ENCODE data around the gene RPL7L1.
"Not testable (repeated sequence)": the region's sequence is repeated elsewhere in the genome, so short reads cannot be mapped to it uniquely, and the experiment has no call there.

The RPL7L1 gene

DNA sequence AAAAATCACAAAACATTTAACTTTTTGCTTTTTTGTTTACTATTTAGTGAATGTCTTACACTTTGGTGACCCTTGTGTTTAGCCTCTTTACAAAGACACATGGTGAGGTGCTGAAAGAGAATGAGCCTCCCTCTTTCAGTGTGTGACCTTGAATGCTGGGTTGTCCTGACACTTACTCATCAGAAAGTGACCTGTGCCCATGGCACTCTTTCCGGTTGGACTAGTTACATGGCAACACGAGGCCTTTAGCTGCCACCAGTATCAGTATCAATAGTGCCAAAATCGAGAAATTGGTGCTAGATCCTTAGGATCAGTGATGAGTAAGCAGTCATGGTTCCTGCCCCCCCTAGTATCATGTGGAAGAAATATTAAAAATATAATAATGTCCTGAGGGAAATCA is 1.7 kb upstream of the RPL7L1 start:
- Mint-ChIP-seq H3K27me3 (ENCODE audit: low read depth) (no peaks in the 10 kb centered on the region), H3K36me3 (ENCODE audit: low read depth) (peaks cover 2% of the 10 kb centered on the region), H3K27ac (peak overlapping the region; percentile 61), H3K9me3 (no peaks in the 10 kb centered on the region), H3K4me1 (ENCODE audit: low read depth) (peaks cover 1% of the 10 kb centered on the region), H3K4me3 (peak overlapping the region; percentile 34)
- DNase-seq (ENCODE audit: low spot score): no peak

- Mint-ChIP-seq H3K36me3 (ENCODE audit: low read depth) (peaks cover 23% of the 10 kb centered on the region), H3K27ac (peak overlapping the region; percentile 95), H3K4me3 (peak overlapping the region; percentile 97)
- H3K9me3 Mint-ChIP-seq; H3K4me1 Mint-ChIP-seq (ENCODE audit: low read depth); DNase-seq (ENCODE audit: low spot score); H3K27me3 Mint-ChIP-seq (ENCODE audit: low read depth): not testable (repeated sequence)
These were observed 913 bp downstream of the RPL7L1 start for GRCh38 chr6:42880240-42880817.

DNA sequence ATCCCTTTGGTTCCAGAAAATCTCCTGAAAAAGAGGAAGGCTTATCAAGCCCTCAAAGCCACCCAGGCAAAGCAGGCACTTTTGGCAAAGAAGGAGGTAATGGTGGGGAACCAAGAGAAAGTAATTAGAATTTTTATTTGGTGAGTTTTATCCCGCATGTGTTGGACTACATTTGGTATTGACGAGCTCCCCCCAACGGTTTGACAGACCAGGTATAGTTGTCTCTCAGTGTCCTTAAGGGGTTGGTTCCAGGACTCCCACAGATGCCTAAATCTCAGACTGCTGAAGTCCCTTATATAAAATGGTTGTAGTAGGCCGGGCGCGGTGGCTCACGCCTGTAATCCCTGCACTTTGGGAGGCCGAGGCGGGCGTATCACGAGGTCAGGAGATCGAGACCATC is 1.5 kb downstream of the RPL7L1 start:
- peak overlapping the region; percentile 95 for H3K27ac Mint-ChIP-seq
- H3K36me3 Mint-ChIP-seq (ENCODE audit: low read depth): peaks cover 27% of the 10 kb centered on the region
- H3K4me1 Mint-ChIP-seq (ENCODE audit: low read depth); H3K9me3 Mint-ChIP-seq; H3K27me3 Mint-ChIP-seq (ENCODE audit: low read depth); DNase-seq (ENCODE audit: low spot score): not testable (repeated sequence)
- peak overlapping the region; percentile 97 for H3K4me3 Mint-ChIP-seq

DNA sequence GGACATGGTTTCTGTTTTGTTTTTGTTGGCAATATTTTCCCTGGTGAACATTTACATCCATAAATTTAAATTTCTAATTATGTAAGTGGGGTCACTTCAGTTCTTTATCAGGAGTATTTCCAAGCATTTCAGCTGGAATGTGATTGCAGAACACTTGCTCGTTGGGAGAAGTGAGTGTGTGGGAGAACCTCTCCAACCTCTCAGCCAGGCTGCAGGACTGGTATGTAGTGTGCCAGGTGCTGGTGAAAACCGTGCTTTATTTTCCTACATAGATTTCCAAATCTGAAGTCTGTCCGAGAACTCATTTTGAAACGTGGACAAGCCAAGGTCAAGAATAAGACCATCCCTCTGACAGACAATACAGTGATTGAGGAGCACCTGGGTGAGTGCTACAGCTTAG is 6.3 kb downstream of the RPL7L1 start:
- peaks cover 42% of the 10 kb centered on the region for H3K36me3 Mint-ChIP-seq (ENCODE audit: low read depth)
- peaks cover 14% of the 10 kb centered on the region for H3K4me1 Mint-ChIP-seq (ENCODE audit: low read depth)
- no peak overlapping the region for H3K4me3 Mint-ChIP-seq
- H3K27ac Mint-ChIP-seq: no peak overlapping the region
- no peaks in the 10 kb centered on the region for H3K27me3 Mint-ChIP-seq (ENCODE audit: low read depth)
- H3K9me3 Mint-ChIP-seq: no peaks in the 10 kb centered on the region
- DNase-seq (ENCODE audit: low spot score): no peak

- not testable (repeated sequence) for H3K27me3 Mint-ChIP-seq (ENCODE audit: low read depth); DNase-seq (ENCODE audit: low spot score); H3K27ac Mint-ChIP-seq; H3K4me3 Mint-ChIP-seq; H3K9me3 Mint-ChIP-seq
- Mint-ChIP-seq H3K36me3 (ENCODE audit: low read depth) (peaks cover 38% of the 10 kb centered on the region), H3K4me1 (ENCODE audit: low read depth) (peaks cover 18% of the 10 kb centered on the region)
These were observed 8.8 kb downstream of the RPL7L1 start for GRCh38 chr6:42888201-42888600.

GRCh38 chr6:42889815-42890214 is 10.4 kb downstream of the RPL7L1 start:
- peak overlapping the region; percentile 94 for H3K27ac Mint-ChIP-seq

DNA sequence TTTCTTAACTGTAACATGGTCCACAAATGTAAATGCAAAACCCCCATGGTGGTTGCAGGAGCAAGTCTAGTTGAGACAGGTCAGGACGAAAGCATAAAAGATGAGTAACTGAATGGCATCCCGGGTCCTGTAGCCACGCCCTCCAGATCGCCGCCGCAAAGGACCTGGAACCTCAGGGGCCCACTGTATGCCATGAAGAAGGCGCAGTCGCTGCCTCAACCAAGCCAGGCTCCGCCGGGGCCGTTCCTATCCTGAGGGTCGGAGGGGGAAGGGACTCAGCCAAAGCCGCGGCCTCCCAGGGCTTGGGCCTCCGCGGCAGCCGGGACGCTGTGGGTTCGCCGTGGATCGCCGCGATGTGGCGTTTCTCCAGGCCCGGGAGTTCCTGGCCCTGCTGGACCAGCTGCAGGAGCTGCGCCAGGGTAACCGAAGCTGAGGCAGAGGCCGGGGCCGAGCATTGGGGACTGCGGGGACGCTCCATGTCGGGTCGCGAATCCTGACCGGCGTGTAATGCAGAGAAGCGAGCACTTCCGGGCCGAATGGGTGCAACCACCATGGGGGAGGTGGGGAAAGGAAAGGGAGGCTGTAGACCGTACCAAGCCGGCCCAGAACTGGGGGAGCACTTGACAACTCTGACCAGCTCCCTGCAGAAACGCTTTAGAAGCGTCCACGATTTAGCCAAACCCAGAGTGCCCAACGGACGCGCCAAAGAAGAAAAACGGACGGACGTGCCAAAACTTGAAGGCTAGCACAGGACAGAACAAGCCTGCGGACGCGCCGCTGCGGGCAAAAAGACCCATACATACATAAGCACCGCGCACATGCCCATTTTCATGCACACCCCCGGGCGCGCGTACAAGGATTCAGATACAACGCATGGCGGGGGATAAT is 11.1 kb downstream of the RPL7L1 start:
- Mint-ChIP-seq H3K4me1 (ENCODE audit: low read depth) (peaks cover 13% of the 10 kb centered on the region), H3K4me3 (peak overlapping the region; percentile 95), H3K36me3 (ENCODE audit: low read depth) (peaks cover 21% of the 10 kb centered on the region), H3K27me3 (ENCODE audit: low read depth) (no peaks in the 10 kb centered on the region), H3K27ac (peak overlapping the region; percentile 94), H3K9me3 (no peaks in the 10 kb centered on the region)
- peak; percentile 86 for DNase-seq (ENCODE audit: low spot score)

More at GRCh38 chr6:42889815-42890214, 10.4 kb downstream of the RPL7L1 start:
- Mint-ChIP-seq H3K27me3 (ENCODE audit: low read depth) (no peaks in the 10 kb centered on the region), H3K4me3 (peak overlapping the region; percentile 95), H3K36me3 (ENCODE audit: low read depth) (peaks cover 24% of the 10 kb centered on the region), H3K9me3 (no peaks in the 10 kb centered on the region), H3K4me1 (ENCODE audit: low read depth) (peaks cover 13% of the 10 kb centered on the region)
- no peak for DNase-seq (ENCODE audit: low spot score)

DNA sequence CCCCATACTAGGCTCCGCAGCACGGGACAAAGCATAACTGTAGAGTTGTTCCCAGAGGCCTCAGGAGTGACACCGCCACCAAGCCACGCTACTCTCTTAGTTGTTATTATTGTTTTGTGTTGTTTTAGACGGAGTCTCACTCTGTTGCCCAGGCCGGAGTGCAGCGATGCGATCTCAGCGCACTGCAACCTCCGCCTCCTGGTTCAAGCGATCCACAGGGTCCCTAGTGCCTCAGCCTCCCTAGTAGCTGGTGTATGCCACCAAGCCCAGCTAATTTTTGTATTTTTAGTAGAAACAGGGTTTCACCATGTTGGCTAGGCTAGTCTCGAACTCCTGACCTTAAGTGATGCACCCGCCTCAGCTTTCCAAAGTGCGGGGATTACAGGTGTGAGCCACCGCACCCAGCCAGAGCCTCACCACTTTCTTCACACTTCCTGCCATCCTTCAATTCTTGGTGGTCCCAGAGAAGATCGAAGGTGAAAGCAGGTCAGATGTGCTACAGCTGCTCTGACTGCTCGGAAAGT is 11.8 kb downstream of the RPL7L1 start:
- no peaks in the 10 kb centered on the region for H3K9me3 Mint-ChIP-seq
- H3K4me3 Mint-ChIP-seq: peak overlapping the region; percentile 95
- H3K36me3 Mint-ChIP-seq (ENCODE audit: low read depth): peaks cover 14% of the 10 kb centered on the region
- no peak for DNase-seq (ENCODE audit: low spot score)
- H3K4me1 Mint-ChIP-seq (ENCODE audit: low read depth): peaks cover 13% of the 10 kb centered on the region
- H3K27me3 Mint-ChIP-seq (ENCODE audit: low read depth): no peaks in the 10 kb centered on the region
- H3K27ac Mint-ChIP-seq: peak overlapping the region; percentile 94

DNA sequence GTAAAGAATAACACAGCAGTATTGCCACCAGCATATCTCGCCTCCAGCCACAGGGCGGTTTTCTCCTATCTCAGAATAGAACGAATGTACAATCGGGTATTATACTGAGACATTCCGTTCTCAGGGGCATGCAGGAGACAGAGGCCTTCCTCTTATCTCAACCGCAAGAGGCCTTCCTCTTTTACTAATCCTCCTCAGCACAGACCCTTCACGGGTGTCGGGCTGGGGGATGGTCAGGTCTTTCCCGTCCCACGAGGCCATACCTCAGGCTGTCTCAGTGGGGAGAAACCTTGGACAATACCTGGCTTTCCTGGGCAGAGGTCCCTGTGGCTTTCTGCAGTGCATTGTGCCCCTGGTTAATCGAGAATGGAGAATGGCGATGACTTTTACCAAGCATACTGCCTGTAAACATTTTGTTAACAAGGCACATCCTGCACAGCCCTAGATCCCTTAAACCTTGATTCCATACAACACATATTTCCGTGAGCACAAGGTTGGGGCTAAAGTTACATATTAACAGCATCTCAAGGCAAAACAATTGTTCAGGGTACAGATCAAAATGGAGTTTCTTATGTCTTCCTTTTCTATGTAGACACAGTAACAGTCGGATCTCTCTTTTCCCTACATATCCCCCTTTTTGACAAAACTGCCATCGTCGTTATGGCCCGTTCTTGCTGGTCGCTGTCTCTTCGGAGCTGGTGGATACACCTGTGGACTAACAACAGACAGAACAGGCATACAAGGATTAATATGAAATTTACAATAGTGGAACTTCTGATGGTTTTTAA is 14.8 kb downstream of the RPL7L1 start:
- not testable (repeated sequence) for H3K9me3 Mint-ChIP-seq; DNase-seq (ENCODE audit: low spot score); H3K27ac Mint-ChIP-seq; H3K27me3 Mint-ChIP-seq (ENCODE audit: low read depth); H3K4me3 Mint-ChIP-seq; H3K36me3 Mint-ChIP-seq (ENCODE audit: low read depth)
- H3K4me1 Mint-ChIP-seq (ENCODE audit: low read depth): peaks cover 16% of the 10 kb centered on the region

GRCh38 chr6:42896178-42896719 is 16.8 kb downstream of the RPL7L1 start:
- Mint-ChIP-seq H3K27ac (no peak overlapping the region), H3K27me3 (ENCODE audit: low read depth) (no peaks in the 10 kb centered on the region), H3K4me1 (ENCODE audit: low read depth) (peaks cover 9% of the 10 kb centered on the region), H3K4me3 (no peak overlapping the region), H3K9me3 (no peaks in the 10 kb centered on the region), H3K36me3 (ENCODE audit: low read depth) (no peaks in the 10 kb centered on the region)
- DNase-seq (ENCODE audit: low spot score): no peak

GRCh38 chr6:42898891-42899361 is 19.5 kb downstream of the RPL7L1 start:
- Mint-ChIP-seq H3K9me3 (no peaks in the 10 kb centered on the region), H3K27ac (no peak overlapping the region), H3K27me3 (ENCODE audit: low read depth) (no peaks in the 10 kb centered on the region), H3K4me3 (no peak overlapping the region), H3K36me3 (ENCODE audit: low read depth) (no peaks in the 10 kb centered on the region), H3K4me1 (ENCODE audit: low read depth) (peaks cover 15% of the 10 kb centered on the region)
- DNase-seq (ENCODE audit: low spot score): peak; percentile 53

- Mint-ChIP-seq H3K4me1 (ENCODE audit: low read depth) (peaks cover 15% of the 10 kb centered on the region), H3K9me3 (no peaks in the 10 kb centered on the region), H3K27me3 (ENCODE audit: low read depth) (no peaks in the 10 kb centered on the region), H3K36me3 (ENCODE audit: low read depth) (no peaks in the 10 kb centered on the region), H3K4me3 (no peak overlapping the region), H3K27ac (no peak overlapping the region)
- DNase-seq (ENCODE audit: low spot score): no peak
These were observed 20.5 kb downstream of the RPL7L1 start for GRCh38 chr6:42899871-42900270.

DNA sequence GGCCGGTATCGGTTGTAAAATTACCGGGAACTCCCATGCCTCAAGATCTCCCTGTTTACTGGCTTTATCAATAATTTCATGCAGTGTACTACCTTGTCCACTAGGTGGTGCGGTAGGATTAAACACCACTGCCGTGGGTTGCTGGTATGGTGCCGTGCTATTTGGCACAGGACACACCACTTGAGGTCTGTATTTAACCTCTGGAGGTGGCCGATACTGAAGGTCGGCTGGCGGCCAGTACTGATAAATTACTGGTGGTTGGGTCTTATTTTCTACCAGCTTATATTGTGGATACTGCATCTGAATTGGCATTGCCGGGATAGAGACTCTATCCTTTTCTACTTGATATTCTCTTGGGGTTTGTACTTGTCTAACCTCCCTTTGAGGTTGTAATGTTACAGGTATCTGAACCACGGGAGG is 22.1 kb downstream of the RPL7L1 start:
- Mint-ChIP-seq H3K27ac (no peak overlapping the region), H3K36me3 (ENCODE audit: low read depth) (no peaks in the 10 kb centered on the region), H3K27me3 (ENCODE audit: low read depth) (no peaks in the 10 kb centered on the region), H3K4me1 (ENCODE audit: low read depth) (peaks cover 15% of the 10 kb centered on the region), H3K4me3 (no peak overlapping the region), H3K9me3 (no peaks in the 10 kb centered on the region)
- peak; percentile 67 for DNase-seq (ENCODE audit: low spot score)
